A549 (cell line): ENCODE results near the gene PTOV1.

Source experiments
- CHD2 ChIP-seq: fragments of 150-350 bp; IDR thresholded peaks from 2 replicates; pipeline ENCODE4 v1.6.1; 2014; ENCODE audit warnings: low read length; ENCODE audit not compliant: partially characterized antibody
- CTCF ChIP-seq: fragments of >200 bp; sonication (Bioruptor Twin); formaldehyde crosslinking; IDR thresholded peaks from 3 replicates; pipeline ENCODE4 v1.5.1; 2016
- FOSL2 ChIP-seq, 2 experiments: fragments of 450-650 bp in 1 of 2; fragments of >200 bp in 1 of 2; sonication (Bioruptor Twin) in 1 of 2; formaldehyde crosslinking; IDR thresholded peaks; 2 replicates each; pipeline versions ENCODE4 v1.5.0 to v1.6.1; 2016 to 2020; ENCODE audit warnings: mild to moderate bottlenecking in 1 of 2, moderate library complexity in 1 of 2
- NPAS2 ChIP-seq: fragments of 250-450 bp; sonication (Bioruptor Pico); IDR thresholded peaks from 2 replicates; pipeline ENCODE4 v1.8.0; 2022; ENCODE audit warnings: mild to moderate bottlenecking, moderate library complexity, borderline replicate concordance
- NR3C1 ChIP-seq: fragments of >200 bp; sonication (Bioruptor Twin); formaldehyde crosslinking; IDR thresholded peaks from 3 replicates; pipeline ENCODE4 v1.6.1; 2017
- PHF8 ChIP-seq: fragments of 200-600 bp; sonication (generic); IDR thresholded peaks from 2 replicates; pipeline ENCODE4 v1.6.1; 2016; ENCODE audit warnings: low read depth, mild to moderate bottlenecking, antibody characterized with exemption, moderate library complexity, borderline replicate concordance
- POLR2A ChIP-seq: IDR thresholded peaks from 2 replicates; pipeline ENCODE4 v1.6.1; 2012; ENCODE audit warnings: mild to moderate bottlenecking, low read length
- RAD21 ChIP-seq, 2 experiments: fragments of >200 bp in 1 of 2; sonication (Bioruptor Twin) in 1 of 2; formaldehyde crosslinking in 1 of 2; IDR thresholded peaks in 1 of 2; conservative IDR thresholded peaks in 1 of 2; 2 replicates in 1 of 2; 3 replicates in 1 of 2; pipeline ENCODE4 v1.6.1; 2012 to 2018; ENCODE audit warnings: inconsistent platforms in 1 of 2
- RNF2 ChIP-seq: fragments of 200-600 bp; sonication (generic); IDR thresholded peaks from 2 replicates; pipeline ENCODE4 v1.6.1; 2016; ENCODE audit warnings: low read depth, mild to moderate bottlenecking, antibody characterized with exemption, moderate library complexity, borderline replicate concordance
- TP53 ChIP-seq: fragments of 250-450 bp; sonication (Bioruptor Pico); IDR thresholded peaks from 2 replicates; pipeline ENCODE4 v1.5.0; 2021; ENCODE audit warnings: mild to moderate bottlenecking, moderate library complexity

DNA sequence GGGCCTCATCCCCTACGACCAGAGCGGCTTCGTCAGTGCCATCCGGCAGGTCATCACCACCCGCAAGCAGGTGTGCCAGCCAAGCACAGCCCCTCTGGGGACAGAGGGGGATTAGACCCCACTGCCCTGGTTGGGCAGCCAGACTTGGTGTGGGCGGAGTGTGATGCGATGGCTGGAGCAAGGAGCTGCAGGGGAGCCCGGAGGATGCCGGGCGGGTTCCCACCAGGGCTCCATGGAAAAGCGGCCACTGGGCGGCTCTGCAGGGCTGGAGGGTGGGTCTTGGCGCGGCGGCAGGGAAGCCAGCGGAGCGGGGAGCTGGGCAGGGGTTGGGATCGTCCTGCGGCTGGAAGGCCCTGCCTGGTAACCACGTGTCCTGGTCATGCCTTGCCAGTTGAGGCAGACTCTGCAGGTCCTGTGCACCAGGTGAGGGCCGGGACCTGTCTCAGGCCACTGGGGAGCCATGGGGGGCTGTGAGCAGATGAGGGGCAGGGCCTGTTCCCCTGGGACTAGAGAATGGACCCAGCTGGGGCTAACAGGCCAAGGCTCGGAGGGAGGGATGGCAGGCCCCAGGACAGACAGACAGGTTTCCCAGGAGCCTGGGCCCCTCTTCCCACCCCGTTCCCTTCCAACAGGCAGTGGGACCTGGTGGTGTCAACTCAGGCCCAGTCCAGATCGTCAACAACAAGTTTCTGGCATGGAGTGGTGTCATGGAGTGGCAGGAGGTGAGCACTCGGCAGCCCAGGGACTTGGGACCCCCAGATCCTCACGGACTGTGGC lies 6.3 kb downstream of the PTOV1 start:
- TF ChIP-seq CTCF = no peak
- TF ChIP-seq TP53 (CRISPR knock-in tag) = 0 out of 2 replicates have a peak, but pooled peaks have one; percentile 29
- TF ChIP-seq CHD2 = no peak
- no peak for TF ChIP-seq FOSL2 (IDR thresholded peaks at IDR 0.05)
- TF ChIP-seq FOSL2 (CRISPR knock-in tag; IDR thresholded peaks at IDR 0.05) = no peak
- TF ChIP-seq RAD21 (conservative IDR thresholded peaks at IDR 0.05 in 1 of 2, IDR thresholded peaks at IDR 0.05 in 1 of 2) = no peak
- TF ChIP-seq PHF8 = no peak
- TF ChIP-seq NPAS2 (CRISPR knock-in tag) = no peak
- peak; percentile 21; the same call in 1 of the 2 replicates for TF ChIP-seq POLR2A
- no peak for TF ChIP-seq NR3C1
- no peak for TF ChIP-seq RNF2
